ENCODE data around the gene MNS1.
"Not testable (repeated sequence)": the region's sequence is repeated elsewhere in the genome, so short reads cannot be mapped to it uniquely, and the experiment has no call there.

GRCh38 chr15:56399209-56399608, 65.7 kb downstream of the MNS1 start:
- TF ChIP-seq NR2C2 (IDR thresholded peaks at IDR 0.05; ENCODE audit: borderline replicate concordance, control insufficient read depth, insufficient read length, low read depth); EP300 (IDR thresholded peaks at IDR 0.05; ENCODE audit: borderline replicate concordance in 1 of 2, control insufficient read depth in 1 of 2, low read depth in 2 of 2, low read length in 2 of 2); CEBPB (IDR thresholded peaks at IDR 0.05; ENCODE audit: borderline replicate concordance in 1 of 2, low read depth in 2 of 2, low read length in 2 of 2); EZH2 (IDR thresholded peaks at IDR 0.05; ENCODE audit: borderline replicate concordance, control insufficient read depth, low read depth, low read length); EGR1 (IDR thresholded peaks at IDR 0.05; ENCODE audit: borderline replicate concordance in 1 of 2, low read depth in 2 of 2, low read length in 2 of 2): not testable (repeated sequence)
